IMR-90 (cell line): ENCODE measurements around the gene MYCBPAP. TPM values are rescaled to one million over a fixed set of nuclear protein-coding genes. Genes with fewer than 3 reads are reported as not detected.

Experiments used
- ATAC-seq: fragments of 200-7000 bp; cut with Tn5 transposase; 2 replicates; pipeline ENCODE4 v1.9.1; 2020; ENCODE audit warnings: low read depth, mild to moderate bottlenecking, moderate library complexity
- BruUV-seq: library from RNA; stranded (reverse); fragments of 400-500 nt; replicated peaks from 2 replicates; lab custom pipeline; 2021; lab: Mats Ljungman, UMichigan
- CTCF ChIA-PET: fragments of 300-600 bp; formaldehyde crosslinking; extraction: SDS; loops from one replicate; lab custom pipeline; 2021; ENCODE audit warnings: antibody characterized with exemption; lab: Yijun Ruan, JAX
- POLR2A ChIA-PET: fragments of 300-600 bp; sonication (Branson Sonifier 250); formaldehyde crosslinking; loops from one replicate; lab custom pipeline; 2022; ENCODE audit warnings: antibody characterized with exemption; ENCODE audit not compliant: unreplicated experiment; lab: Charles Lee
- DNase-seq: peaks from one replicate; pipeline ENCODE4 v3.0.0; 2013
- H2AFZ ChIP-seq: replicated peaks from 2 replicates; pipeline ENCODE3; 2013; ENCODE audit warnings: low read length, mild to moderate bottlenecking; ENCODE audit not compliant: poor library complexity
- H2AK5ac ChIP-seq: 2 replicates; pipeline ENCODE4 v1.6.1; 2013; ENCODE audit warnings: low read depth, low read length, inconsistent platforms
- H2AK9ac ChIP-seq: replicated peaks from 2 replicates; pipeline ENCODE3; 2013; ENCODE audit warnings: mild to moderate bottlenecking, low read depth, low read length, moderate library complexity; ENCODE audit not compliant: poor library complexity
- H2BK120ac ChIP-seq: 2 replicates; pipeline ENCODE4 v1.6.1; 2013; ENCODE audit warnings: low read depth, low read length, inconsistent platforms
- H2BK15ac ChIP-seq: 3 replicates; pipeline ENCODE4 v1.6.1; 2013; ENCODE audit warnings: low read depth, low read length, inconsistent platforms
- H2BK20ac ChIP-seq: 2 replicates; pipeline ENCODE4 v1.6.1; 2013; ENCODE audit warnings: low read depth, mild to moderate bottlenecking, inconsistent platforms, low read length, moderate library complexity
- H2BK5ac ChIP-seq: 2 replicates; pipeline ENCODE4 v1.6.1; 2013; ENCODE audit warnings: mild to moderate bottlenecking, low read depth, low read length, inconsistent platforms; ENCODE audit not compliant: poor library complexity, severe bottlenecking
- H3K14ac ChIP-seq: replicated peaks from 2 replicates; pipeline ENCODE4 v1.6.1; 2013; ENCODE audit warnings: low read depth, low read length, inconsistent platforms
- H3K18ac ChIP-seq: 2 replicates; pipeline ENCODE4 v1.6.1; 2013; ENCODE audit warnings: low read depth, low read length, control low read depth
- H3K23ac ChIP-seq: 2 replicates; pipeline ENCODE4 v1.6.1; 2013; ENCODE audit warnings: low read depth, low read length, inconsistent platforms
- H3K27ac ChIP-seq: 2 replicates; pipeline ENCODE4 v1.5.1; 2013; ENCODE audit warnings: mild to moderate bottlenecking, control low read depth, low read length; ENCODE audit not compliant: insufficient read depth
- H3K27me3 ChIP-seq: 2 replicates; pipeline ENCODE4 v1.6.1; 2013; ENCODE audit warnings: low read length; ENCODE audit not compliant: control insufficient read depth, insufficient read depth
- H3K36me3 ChIP-seq: 2 replicates; pipeline ENCODE4 v1.6.1; 2013; ENCODE audit warnings: low read length, mixed read lengths; ENCODE audit not compliant: control insufficient read depth, insufficient read depth
- H3K4ac ChIP-seq: 2 replicates; pipeline ENCODE4 v1.6.1; 2013; ENCODE audit warnings: low read depth, low read length, inconsistent platforms
- H3K4me1 ChIP-seq: 2 replicates; pipeline ENCODE4 v1.6.1; 2013; ENCODE audit warnings: low read length, mixed read lengths; ENCODE audit not compliant: control insufficient read depth, insufficient read depth
- H3K4me2 ChIP-seq: 2 replicates; pipeline ENCODE4 v1.6.1; 2013; ENCODE audit warnings: low read depth, mild to moderate bottlenecking, control low read depth, low read length, moderate library complexity
- H3K4me3 ChIP-seq: 2 replicates; pipeline ENCODE4 v1.5.1; 2013; ENCODE audit warnings: low read depth, mild to moderate bottlenecking, control low read depth, low read length, moderate library complexity; ENCODE audit not compliant: insufficient read depth
- H3K56ac ChIP-seq: 2 replicates; pipeline ENCODE4 v1.6.1; 2013; ENCODE audit warnings: low read length, inconsistent platforms; ENCODE audit not compliant: insufficient read depth; ENCODE audit errors: extremely low read depth
- H3K79me1 ChIP-seq, 2 experiments: 2 replicates each; pipeline ENCODE4 v1.6.1; 2013; ENCODE audit warnings: low read length in 2 of 2, inconsistent platforms in 1 of 2, low read depth in 1 of 2
- H3K9ac ChIP-seq: 2 replicates; pipeline ENCODE4 v1.6.1; 2013; ENCODE audit warnings: low read depth, low read length, control low read depth
- H3K9me1 ChIP-seq: 2 replicates; pipeline ENCODE4 v1.6.1; 2013; ENCODE audit warnings: low read length, inconsistent platforms; ENCODE audit not compliant: insufficient read depth
- H3K9me3 ChIP-seq: 2 replicates; pipeline ENCODE4 v1.6.1; 2013; ENCODE audit warnings: low read length; ENCODE audit not compliant: control insufficient read depth, insufficient read depth
- H4K20me1 ChIP-seq: 2 replicates; pipeline ENCODE4 v1.6.1; 2013; ENCODE audit warnings: low read length, inconsistent platforms; ENCODE audit not compliant: insufficient read depth
- H4K5ac ChIP-seq: 2 replicates; pipeline ENCODE4 v1.6.1; 2013; ENCODE audit warnings: mild to moderate bottlenecking, low read depth, low read length, control low read depth
- H4K8ac ChIP-seq, 2 experiments: 2 replicates each; pipeline ENCODE4 v1.6.1; 2013; ENCODE audit warnings: low read depth in 2 of 2, low read length in 2 of 2, control low read depth in 1 of 2, inconsistent platforms in 1 of 2
- H4K91ac ChIP-seq: 2 replicates; pipeline ENCODE4 v1.6.1; 2013; ENCODE audit warnings: low read depth, low read length, inconsistent platforms; ENCODE audit not compliant: insufficient read depth
- BHLHE40 ChIP-seq: fragments of 150-350 bp; IDR thresholded peaks from 2 replicates; pipeline ENCODE4 v1.6.1; 2016; ENCODE audit warnings: mild to moderate bottlenecking, low read depth, low read length
- CEBPB ChIP-seq: IDR thresholded peaks from 2 replicates; pipeline ENCODE4 v1.6.1; 2012; ENCODE audit warnings: low read depth, low read length, improper control_type of control experiment
- FOS ChIP-seq: fragments of 150-350 bp; IDR thresholded peaks from 2 replicates; pipeline ENCODE4 v1.6.1; 2016; ENCODE audit warnings: low read depth, low read length
- MAFK ChIP-seq: IDR thresholded peaks from 2 replicates; pipeline ENCODE4 v1.6.1; 2012; ENCODE audit warnings: low read depth, low read length, improper control_type of control experiment
- MAZ ChIP-seq: IDR thresholded peaks from 2 replicates; pipeline ENCODE4 v1.6.1; 2012; ENCODE audit warnings: low read depth, mild to moderate bottlenecking, low read length, improper control_type of control experiment, moderate library complexity, borderline replicate concordance
- MXI1 ChIP-seq: IDR thresholded peaks from 2 replicates; pipeline ENCODE4 v1.6.1; 2012; ENCODE audit warnings: low read depth, mild to moderate bottlenecking, low read length, moderate library complexity, borderline replicate concordance
- NFE2L2 ChIP-seq: fragments of 150-350 bp; IDR thresholded peaks from 2 replicates; pipeline ENCODE4 v1.6.1; 2016; ENCODE audit warnings: low read depth, mild to moderate bottlenecking, low read length
- POLR2A ChIP-seq: IDR thresholded peaks from 2 replicates; pipeline ENCODE4 v1.6.1; 2012; ENCODE audit warnings: mild to moderate bottlenecking, low read depth, low read length
- RCOR1 ChIP-seq: IDR thresholded peaks from 2 replicates; pipeline ENCODE4 v1.6.1; 2012; ENCODE audit warnings: mild to moderate bottlenecking, low read length, improper control_type of control experiment; ENCODE audit not compliant: insufficient replicate concordance
- RFX5 ChIP-seq: IDR thresholded peaks from 2 replicates; pipeline ENCODE4 v1.8.0; 2012; ENCODE audit warnings: low read depth, mild to moderate bottlenecking, low read length, moderate library complexity
- SMC3 ChIP-seq: fragments of 150-350 bp; IDR thresholded peaks from 2 replicates; pipeline ENCODE4 v1.6.1; 2016; ENCODE audit warnings: low read depth, mild to moderate bottlenecking, antibody characterized with exemption, low read length, moderate library complexity
- USF2 ChIP-seq: fragments of 150-350 bp; IDR thresholded peaks from 2 replicates; pipeline ENCODE4 v1.6.1; 2017; ENCODE audit warnings: mild to moderate bottlenecking, antibody characterized with exemption, low read length, low read depth
- WGBS, 2 experiments: methylation state at CpG; one replicate each; pipeline versions ENCODE4 v1.1.5 to v1.1.7; 2013; ENCODE audit warnings: missing lambda C conversion rate in 2 of 2; ENCODE audit not compliant: insufficient read length in 1 of 2; ENCODE audit errors: extremely low coverage in 2 of 2; 5-methylcytosine and 5-hydroxymethylcytosine counted together
- dilution Hi-C: fragments of 300-500 bp; cut with HindIII; formaldehyde crosslinking; loops from one replicate; pipeline ENCODE4 v1.14.3; 2018; ENCODE audit warnings: low sequenced_read_pairs; ENCODE audit not compliant: unreplicated experiment
- in situ Hi-C: fragments of 300-500 bp; cut with MboI; formaldehyde crosslinking; loops from 3 replicates; pipeline ENCODE4 v1.14.3; 2019; ENCODE audit warnings: low sequenced_read_pairs, inconsistent platforms, mixed read lengths
- intact Hi-C: fragments of 100-400 bp; cut with micrococcal nuclease; formaldehyde crosslinking; loops from 2 replicates; pipeline ENCODE4 v1.10.0; 2022
- polyA plus RNA-seq, 3 experiments: library from polyadenylated mRNA; depleted of rRNA; stranded (reverse); fragments of >200 nt; gene quantifications; 2 replicates each; pipeline ENCODE4 v1.2.3, GENCODE V29; 2012; ENCODE audit warnings: low replicate concordance in 1 of 3
- total RNA-seq: library from RNA; depleted of rRNA; stranded (reverse); fragments of >200 nt; gene quantifications from 2 replicates; pipeline ENCODE4 v1.2.3, GENCODE V29; 2012
- TF ChIP-seq, protein P1 (sequence below): conservative IDR thresholded peaks from 2 replicates; pipeline ENCODE4 v1.5.1; 2012; ENCODE audit warnings: mild to moderate bottlenecking, low read depth, low read length, improper control_type of control experiment
- TF ChIP-seq, protein P2 (sequence below): fragments of 150-350 bp; IDR thresholded peaks from 2 replicates; pipeline ENCODE4 v1.6.1; 2016; ENCODE audit warnings: low read depth, mild to moderate bottlenecking, low read length, moderate library complexity, borderline replicate concordance

MYCBPAP gene
- total and polyA plus RNA-seq, 2 of the 4 experiments (the other 2 are of a cell fraction): 0.17 to 0.18 TPM

- Histone ChIP-seq H2BK20ac (no peak overlapping the region), H3K27ac (no peak overlapping the region), H2BK5ac (no peak overlapping the region), H4K91ac (no peak overlapping the region), H2BK15ac (no peak overlapping the region), H3K9me1 (no peaks in the 10 kb centered on the region), H3K14ac (no peak overlapping the region), H4K20me1 (no peaks in the 10 kb centered on the region), H3K4ac (no peak overlapping the region), H3K36me3 (no peaks in the 10 kb centered on the region), H3K4me2 (no peak overlapping the region), H3K79me1 (no peaks in the 10 kb centered on the region), H2AK9ac (no peak overlapping the region), H3K4me1 (no peaks in the 10 kb centered on the region), H3K18ac (no peak overlapping the region), H3K23ac (no peak overlapping the region), H3K4me3 (no peak overlapping the region), H3K56ac (no peak overlapping the region), H2AFZ (no peak overlapping the region), H2BK120ac (no peak overlapping the region), H4K5ac (no peak overlapping the region), H3K27me3 (peaks cover 52% of the 10 kb centered on the region), H4K8ac (no peak overlapping the region), H3K9ac (no peak overlapping the region), H3K9me3 (no peaks in the 10 kb centered on the region), H2AK5ac (no peak overlapping the region)
- dilution Hi-C loops: no loop called here
- WGBS, 2 experiments: 85% methylated on average over 8 of the region's 13 CpGs; no CpG with 5 or more reads in 1 of the 2 experiments
- CTCF ChIA-PET: no interaction called here
- no TSS peak for BruUV-seq
- ATAC-seq (no peak), DNase-seq (no peak)
- TF ChIP-seq USF2 (no peak), MXI1 (no peak), FOS (no peak), RCOR1 (no peak), MAFK (no peak), NFE2L2 (no peak), MAZ (no peak), POLR2A (no peak), SMC3 (no peak), BHLHE40 (no peak), CEBPB (no peak), RFX5 (no peak)
- TF ChIP-seq, protein P1, sequence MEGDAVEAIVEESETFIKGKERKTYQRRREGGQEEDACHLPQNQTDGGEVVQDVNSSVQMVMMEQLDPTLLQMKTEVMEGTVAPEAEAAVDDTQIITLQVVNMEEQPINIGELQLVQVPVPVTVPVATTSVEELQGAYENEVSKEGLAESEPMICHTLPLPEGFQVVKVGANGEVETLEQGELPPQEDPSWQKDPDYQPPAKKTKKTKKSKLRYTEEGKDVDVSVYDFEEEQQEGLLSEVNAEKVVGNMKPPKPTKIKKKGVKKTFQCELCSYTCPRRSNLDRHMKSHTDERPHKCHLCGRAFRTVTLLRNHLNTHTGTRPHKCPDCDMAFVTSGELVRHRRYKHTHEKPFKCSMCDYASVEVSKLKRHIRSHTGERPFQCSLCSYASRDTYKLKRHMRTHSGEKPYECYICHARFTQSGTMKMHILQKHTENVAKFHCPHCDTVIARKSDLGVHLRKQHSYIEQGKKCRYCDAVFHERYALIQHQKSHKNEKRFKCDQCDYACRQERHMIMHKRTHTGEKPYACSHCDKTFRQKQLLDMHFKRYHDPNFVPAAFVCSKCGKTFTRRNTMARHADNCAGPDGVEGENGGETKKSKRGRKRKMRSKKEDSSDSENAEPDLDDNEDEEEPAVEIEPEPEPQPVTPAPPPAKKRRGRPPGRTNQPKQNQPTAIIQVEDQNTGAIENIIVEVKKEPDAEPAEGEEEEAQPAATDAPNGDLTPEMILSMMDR: no peak
- TF ChIP-seq, protein P2, sequence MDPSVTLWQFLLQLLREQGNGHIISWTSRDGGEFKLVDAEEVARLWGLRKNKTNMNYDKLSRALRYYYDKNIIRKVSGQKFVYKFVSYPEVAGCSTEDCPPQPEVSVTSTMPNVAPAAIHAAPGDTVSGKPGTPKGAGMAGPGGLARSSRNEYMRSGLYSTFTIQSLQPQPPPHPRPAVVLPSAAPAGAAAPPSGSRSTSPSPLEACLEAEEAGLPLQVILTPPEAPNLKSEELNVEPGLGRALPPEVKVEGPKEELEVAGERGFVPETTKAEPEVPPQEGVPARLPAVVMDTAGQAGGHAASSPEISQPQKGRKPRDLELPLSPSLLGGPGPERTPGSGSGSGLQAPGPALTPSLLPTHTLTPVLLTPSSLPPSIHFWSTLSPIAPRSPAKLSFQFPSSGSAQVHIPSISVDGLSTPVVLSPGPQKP: no peak
- intact Hi-C loops: no loop called here
- POLR2A ChIA-PET: no interaction called here
- in situ Hi-C loops: no loop called here
These were observed 69.3 kb downstream of the MYCBPAP start for GRCh38 chr17:50577451-50577954.
